Erythroblast (primary cell): Measurements from ENCODE around the gene GMEB2.
"Not testable (repeated sequence)": the region's sequence is repeated elsewhere in the genome, so short reads cannot be mapped to it uniquely, and the experiment has no call there.

Experiments used
- DNase-seq, 2 experiments: peaks; one replicate each; lab custom pipeline; 2025; lab: John Stamatoyannopoulos, UW
- GATA1 ChIP-seq: IDR thresholded peaks from 2 replicates; pipeline ENCODE4 v1.6.1; 2011; ENCODE audit warnings: low read depth, mild to moderate bottlenecking, control low read depth, low read length, moderate library complexity
- POLR2A ChIP-seq: IDR thresholded peaks from 2 replicates; pipeline ENCODE4 v1.6.1; 2011; ENCODE audit warnings: mild to moderate bottlenecking, low read length

Gene GMEB2, protein sequence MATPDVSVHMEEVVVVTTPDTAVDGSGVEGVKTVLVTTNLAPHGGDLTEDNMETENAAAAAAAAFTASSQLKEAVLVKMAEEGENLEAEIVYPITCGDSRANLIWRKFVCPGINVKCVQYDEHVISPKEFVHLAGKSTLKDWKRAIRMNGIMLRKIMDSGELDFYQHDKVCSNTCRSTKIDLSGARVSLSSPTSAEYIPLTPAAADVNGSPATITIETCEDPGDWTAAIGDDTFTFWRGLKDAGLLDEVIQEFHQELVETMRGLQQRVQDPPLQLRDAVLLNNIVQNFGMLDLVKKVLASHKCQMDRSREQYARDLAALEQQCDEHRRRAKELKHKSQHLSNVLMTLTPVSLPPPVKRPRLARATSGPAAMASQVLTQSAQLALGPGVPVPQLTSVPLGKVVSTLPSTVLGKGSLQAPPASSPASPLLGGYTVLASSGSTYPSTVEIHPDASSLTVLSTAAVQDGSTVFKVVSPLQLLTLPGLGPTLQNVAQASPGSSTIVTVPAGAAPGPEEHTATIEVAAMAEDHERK

DNA sequence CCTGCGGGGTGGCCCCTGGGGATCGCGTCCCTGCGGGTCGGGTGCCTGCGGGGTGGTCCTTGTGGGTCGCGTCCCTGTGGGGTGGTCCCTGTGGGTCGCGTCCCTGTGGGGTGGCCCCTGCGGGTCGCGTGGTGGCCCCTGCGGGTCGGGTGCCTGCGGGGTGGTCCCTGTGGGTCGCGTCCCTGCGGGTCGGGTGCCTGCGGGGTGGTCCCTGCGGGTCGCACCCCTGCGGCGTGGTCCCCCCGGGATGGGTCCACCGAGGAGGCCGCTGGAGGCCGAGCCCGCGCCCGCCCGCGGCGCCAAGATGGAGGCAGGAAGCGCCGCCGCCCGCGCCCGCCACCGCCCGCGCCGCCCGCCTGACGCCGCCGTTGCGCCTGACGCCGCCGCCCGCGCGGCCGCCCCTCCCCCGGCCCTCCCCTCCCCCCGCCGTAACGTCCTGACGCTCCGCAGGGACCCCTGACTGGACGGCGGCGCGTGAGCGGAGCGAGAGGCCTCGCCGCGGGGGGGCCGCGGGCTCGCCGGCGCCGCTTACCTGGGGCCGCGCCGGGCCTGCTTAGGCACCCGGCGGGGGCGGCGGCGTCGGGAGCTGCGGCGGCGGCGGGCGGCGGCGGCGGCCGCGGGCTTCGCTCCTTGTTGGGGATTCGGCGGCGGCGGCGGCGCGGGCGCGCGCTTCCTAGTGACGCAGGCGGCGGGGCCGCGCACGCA, at the start of gene GMEB2:
TSS of gene GMEB2 (minus strand) at position 678 of the 705 bp plus-strand sequence. CDS start 7,704 bp downstream, outside the sequence.
- no peak for TF ChIP-seq POLR2A
- TF ChIP-seq GATA1 = no peak
- DNase-seq = peak; percentile 89 to 93

DNA sequence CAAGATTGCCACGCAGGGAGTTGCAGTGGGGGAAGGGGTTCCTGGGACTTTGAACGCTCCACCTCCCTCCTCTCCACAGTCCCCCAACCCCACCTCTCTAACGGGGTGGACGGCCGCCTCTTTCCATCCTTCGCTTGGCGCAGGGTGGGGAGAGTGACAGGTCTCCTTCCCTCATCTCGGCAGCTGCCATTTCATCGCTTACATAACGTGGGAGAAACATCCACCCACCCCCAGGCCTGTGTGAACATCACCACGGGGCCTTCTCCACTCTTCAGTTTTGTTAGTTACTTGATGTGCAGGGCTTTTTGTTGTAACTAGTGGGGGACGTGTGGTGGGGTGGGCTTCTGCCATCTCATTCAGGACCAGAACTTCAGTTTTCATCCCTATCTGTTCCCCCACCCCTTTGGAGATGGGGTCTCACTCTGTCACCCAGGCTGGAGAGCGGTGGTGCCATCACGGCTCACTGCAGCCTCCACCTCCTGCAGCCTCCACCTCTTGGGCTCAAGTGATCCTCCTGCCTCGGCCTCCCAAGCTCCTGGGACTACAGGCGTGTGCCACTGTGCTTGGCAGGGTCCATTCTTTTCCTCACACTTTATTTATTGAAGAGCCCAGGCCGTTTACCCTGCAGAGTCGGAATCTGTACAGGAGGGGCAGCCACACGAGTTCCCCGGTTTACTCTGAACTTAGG, 48.9 kb upstream of the GMEB2 start:
- DNase-seq = no peak
- TF ChIP-seq GATA1 = no peak
- no peak for TF ChIP-seq POLR2A

DNA sequence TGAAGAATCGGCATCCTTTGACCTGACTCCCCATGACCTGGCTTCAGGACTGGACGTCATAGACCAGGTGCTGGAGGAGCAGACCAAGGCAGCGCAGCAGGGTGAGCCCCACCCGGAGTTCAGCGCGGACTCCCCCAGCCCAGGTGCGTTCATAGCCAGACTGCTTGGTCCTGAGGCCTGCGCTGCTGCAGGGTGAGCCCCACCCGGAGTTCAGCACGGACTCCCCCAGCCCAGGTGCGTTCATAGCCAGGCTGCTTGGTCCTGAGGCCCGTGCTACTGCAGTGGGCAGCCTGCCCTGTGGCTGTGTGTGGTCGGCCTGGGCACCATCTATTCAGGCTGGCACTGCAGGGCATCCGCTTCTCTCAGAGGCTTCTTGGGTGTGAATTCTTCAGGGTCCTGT, 47.0 kb upstream of the GMEB2 start:
- TF ChIP-seq GATA1 (no peak), POLR2A (no peak)
- no peak for DNase-seq

DNA sequence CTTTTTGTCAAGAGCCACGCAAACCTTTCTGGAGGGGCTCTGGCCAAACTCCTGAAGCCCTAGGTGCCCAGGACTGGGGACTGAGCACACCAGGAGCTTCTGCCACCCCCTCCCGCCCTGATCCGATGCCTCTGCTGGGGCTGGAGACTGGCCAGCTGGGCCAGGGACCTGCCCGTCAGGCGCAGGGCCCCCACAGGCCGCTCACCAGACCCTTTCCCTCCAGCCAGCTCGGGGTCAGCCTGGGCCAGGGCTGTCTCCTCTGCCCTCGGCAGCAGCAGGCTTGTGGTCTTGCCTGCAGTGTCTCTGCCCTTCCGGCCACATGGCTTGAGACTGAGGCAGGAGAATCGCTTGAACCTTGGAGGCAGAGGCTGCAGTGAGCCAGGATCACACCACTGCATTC, 45.8 kb upstream of the GMEB2 start:
- TF ChIP-seq GATA1 (no peak), POLR2A (no peak)
- DNase-seq = no peak

DNA sequence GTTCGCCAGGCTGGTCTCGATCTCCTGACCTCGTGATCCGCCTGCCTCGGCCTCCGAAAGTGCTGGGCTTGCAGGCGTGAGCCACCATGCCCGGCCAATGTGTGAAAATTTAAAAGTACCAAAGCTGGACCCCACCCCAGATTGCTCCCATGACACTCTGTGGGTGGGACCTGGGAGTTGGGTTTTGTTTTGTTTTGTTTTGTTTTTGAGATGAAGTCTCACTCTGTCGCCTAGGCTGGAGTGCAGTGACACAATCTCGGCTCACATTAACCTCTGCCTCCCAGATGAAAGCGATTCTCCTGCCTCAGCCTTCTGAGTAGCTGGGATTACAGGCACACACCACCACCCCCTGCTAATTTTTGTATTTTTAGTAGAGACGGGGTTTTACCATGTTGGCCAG, 44.8 kb upstream of the GMEB2 start:
- not testable (repeated sequence) for DNase-seq

DNA sequence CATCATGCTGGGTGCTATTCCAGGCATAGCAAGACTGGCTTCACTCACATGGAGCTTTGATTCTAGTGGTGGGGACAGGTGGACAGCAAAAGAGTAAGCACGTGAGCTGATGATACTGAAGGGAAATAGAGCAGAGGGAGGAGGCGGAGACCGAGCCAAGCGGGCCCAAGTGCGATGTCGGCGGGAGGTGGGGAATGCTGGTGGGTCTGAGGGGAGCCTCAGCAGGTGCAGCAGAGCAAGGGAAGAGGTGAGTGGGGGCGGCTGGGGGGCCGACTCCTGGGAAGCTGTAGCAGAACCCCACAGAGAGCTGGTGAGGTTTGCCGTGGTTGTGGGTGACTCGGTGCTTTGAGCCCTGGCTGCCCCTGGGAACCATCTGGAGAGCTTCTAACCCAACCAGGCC, 41.5 kb upstream of the GMEB2 start:
- DNase-seq = no peak
- no peak for TF ChIP-seq GATA1
- no peak for TF ChIP-seq POLR2A

DNA sequence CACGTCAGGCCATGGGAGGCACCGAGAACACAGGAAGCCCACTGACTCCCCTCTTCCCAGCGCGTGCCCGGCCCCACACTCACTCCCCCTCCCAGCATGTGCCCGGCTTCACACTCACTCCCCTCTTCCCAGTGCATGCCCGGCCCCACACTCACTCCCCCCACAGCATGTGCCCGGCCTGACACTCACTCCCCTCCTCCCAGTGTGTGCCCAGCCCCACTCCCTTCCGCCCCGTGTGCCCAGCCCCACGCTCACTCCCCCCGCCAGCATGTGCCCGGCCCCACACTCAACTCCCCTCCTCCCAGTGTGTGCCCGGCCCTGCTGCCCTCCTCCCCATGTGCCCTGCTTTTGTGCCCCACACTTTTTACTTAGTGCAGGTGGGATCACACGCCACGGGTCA, 41.0 kb upstream of the GMEB2 start:
- TF ChIP-seq GATA1 (no peak), POLR2A (no peak)
- DNase-seq = no peak

DNA sequence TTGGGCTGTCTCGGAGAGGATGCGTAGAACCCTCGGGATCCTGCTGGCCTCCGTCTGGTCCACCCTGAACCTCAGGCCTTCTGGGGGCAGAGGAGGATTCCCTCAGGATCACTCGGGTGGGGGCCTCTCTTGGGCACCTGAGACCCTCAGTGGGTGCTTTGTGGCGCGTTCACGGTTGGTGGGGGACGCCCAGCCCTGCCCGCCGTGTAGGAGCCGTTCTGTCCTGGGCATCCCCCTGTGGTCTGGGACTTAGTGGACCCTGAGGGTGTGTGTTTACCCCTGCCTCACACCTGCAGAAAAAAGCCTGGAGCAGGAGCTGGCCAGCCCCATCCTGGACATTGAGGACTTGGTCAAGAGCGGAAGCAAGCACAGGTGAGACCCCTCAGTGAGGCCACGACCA, 38.8 kb upstream of the GMEB2 start:
- DNase-seq = no peak
- TF ChIP-seq POLR2A (no peak), GATA1 (no peak)

DNA sequence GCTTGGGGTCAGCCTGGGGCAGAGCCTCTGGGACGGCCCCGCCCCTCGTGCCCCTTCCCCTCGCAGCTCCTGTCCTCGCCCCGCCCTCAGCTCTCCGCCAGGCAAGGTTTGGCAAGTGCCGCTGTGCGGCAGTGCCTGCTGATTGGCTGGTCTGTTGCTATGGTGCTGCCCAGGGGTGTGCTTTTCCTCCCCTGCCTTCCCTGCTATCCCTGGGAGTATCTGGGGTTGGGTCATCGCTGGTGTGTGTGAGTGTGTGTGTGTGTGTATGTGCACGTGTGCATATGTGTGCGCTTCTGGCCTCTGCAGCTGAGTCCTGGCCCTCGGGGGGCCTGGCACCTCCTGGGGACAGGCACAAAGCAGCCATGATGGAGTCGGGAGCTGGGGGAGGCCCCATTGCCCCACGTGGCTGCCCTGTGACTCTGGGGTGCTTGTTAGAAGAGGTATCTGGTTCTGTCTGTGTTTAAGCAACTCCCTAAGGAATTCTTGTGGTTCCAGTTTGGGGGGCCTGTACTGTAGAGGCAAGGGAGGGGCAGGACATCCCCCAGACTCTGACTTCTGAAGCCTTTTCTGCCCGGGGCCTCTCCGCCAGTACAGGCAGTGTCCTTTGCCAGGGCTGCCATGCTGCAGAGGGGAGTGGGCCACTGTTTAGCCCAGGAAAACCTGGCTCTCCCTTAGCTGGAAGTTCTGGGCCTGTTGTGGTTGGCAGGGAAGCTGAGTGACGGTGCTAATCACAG, 38.1 kb upstream of the GMEB2 start:
- TF ChIP-seq GATA1 = no peak
- no peak for TF ChIP-seq POLR2A
- no peak for DNase-seq

DNA sequence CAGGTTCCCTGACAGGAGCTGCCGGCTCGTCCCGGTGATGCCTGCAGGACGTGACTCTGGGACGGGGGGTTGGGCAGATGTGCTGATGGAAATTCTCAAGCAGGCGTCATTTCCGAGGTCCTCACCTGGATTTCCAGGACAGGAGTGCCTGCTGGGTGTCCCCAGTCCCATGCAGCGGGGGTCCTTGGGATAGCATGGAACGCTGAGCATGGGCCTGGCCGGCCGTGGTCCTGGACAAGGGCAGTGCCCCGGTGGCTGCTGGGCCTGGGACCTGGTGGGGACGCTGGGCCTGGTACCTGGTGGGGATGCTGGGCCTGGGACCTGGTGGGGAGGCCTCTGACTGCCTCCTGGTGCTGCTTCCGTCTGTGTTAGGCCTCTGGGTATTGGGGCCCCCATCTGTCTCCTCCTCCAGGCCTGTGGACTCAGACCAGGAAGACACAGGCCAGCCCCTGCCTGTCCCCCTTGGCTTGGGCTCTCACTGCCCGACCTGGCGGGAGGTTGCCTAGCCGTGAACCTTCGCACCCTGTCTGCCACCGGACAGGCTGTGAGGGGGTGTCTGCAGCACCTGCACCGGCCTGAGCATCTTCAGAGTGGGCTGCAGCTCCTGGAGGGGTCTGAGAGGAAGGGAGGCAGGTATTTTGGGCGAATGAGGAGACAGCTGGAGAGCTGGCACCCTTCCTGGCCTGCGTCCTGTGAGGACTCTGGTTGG, 37.4 kb upstream of the GMEB2 start:
- DNase-seq = no peak
- no peak for TF ChIP-seq POLR2A

DNA sequence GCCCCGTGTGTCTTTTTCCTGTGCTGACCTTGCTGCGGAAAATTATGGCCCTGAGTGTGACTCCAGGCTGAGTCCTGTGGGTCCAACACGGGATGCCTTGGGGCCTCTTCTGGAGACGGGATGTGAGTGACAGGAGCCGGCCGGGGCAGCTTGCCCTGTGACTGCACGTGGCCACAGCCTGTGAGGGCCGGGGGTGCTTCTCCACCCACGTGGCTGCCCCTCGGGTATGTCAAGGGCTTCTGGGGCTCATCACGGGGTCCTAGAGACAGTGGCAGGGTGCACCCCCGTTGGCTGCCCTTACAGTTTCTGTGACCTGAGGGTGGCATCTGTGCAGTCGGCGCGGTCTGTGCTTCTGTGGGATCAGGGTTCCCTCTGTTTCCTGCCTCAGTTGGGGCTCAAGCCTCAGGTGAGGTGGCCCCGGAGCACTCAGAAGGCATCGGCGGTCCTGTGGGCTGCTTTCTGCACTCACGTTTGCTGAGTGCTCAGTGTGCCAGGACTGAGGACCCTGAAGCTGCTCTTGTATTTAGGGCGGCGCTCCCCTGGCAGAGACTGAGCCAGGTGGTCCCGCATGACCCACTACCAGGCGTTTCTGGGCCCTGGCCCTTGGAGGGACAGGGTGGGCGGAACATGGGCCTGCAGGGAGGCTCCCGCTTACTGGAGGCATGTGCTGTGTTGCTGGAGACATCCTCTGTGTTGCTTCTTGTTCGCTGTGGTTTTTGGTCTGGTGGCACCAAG, 36.6 kb upstream of the GMEB2 start:
- TF ChIP-seq POLR2A (no peak), GATA1 (no peak)
- DNase-seq = no peak

DNA sequence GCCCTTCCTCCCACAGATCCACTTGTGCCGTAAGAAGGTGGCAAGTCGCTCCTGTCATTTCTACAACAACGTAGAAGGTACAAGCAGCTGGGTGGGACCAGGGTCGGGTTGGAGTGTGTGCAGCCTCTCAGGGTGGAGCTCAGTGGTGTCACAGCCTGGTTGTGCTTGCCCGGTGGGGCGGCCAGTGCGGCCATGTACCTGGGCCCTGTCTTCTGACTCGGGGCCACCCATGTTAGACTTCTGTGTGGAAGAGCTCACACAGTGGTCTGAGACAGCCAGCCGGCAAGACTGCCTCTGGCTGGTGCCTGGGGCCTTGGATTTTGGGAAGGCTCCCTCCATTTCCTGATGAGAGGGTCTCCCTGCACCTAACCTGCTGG, 35.9 kb upstream of the GMEB2 start:
- no peak for DNase-seq
- TF ChIP-seq POLR2A (no peak), GATA1 (no peak)
